Thymus (tissue), 11 donors: Measurements from ENCODE around the gene C8A. TPM values are rescaled to one million over a fixed set of nuclear protein-coding genes. Genes with fewer than 3 reads are reported as not detected.

Experiments
- DNase-seq, 9 donors: peaks; one replicate each; pipeline ENCODE4 v3.0.0-alpha.2; 2013; ENCODE audit warnings: low spot score in 9 of 9, low read depth in 6 of 9, missing footprints in 1 of 9
- H3K27ac ChIP-seq, 2 donors: one replicate each; pipeline ENCODE4 v1.5.1; 2013; ENCODE audit warnings: control low read depth in 1 of 2, low read depth in 1 of 2, low read length in 1 of 2, mild to moderate bottlenecking in 1 of 2, moderate library complexity in 1 of 2
- H3K27me3 ChIP-seq, 2 donors: one replicate each; pipeline ENCODE4 v1.5.1; 2013; ENCODE audit warnings: low read length in 1 of 2; ENCODE audit not compliant: control insufficient read depth in 2 of 2, insufficient read depth in 1 of 2
- H3K36me3 ChIP-seq, 2 donors: one replicate each; pipeline ENCODE4 v1.5.1; 2013; ENCODE audit warnings: low read length in 1 of 2, mild to moderate bottlenecking in 1 of 2, moderate library complexity in 1 of 2; ENCODE audit not compliant: control insufficient read depth in 2 of 2, insufficient read depth in 2 of 2
- H3K4me1 ChIP-seq, 2 donors: one replicate each; pipeline ENCODE4 v1.5.1; 2013; ENCODE audit warnings: low read length in 2 of 2; ENCODE audit not compliant: control insufficient read depth in 2 of 2, insufficient read depth in 2 of 2
- H3K4me3 ChIP-seq, 2 donors: one replicate each; pipeline ENCODE4 v1.5.1; 2013; ENCODE audit warnings: low read length in 2 of 2, control low read depth in 1 of 2, mild to moderate bottlenecking in 1 of 2
- H3K9me3 ChIP-seq, 2 donors: one replicate each; pipeline ENCODE4 v1.5.1; 2013; ENCODE audit warnings: low read length in 1 of 2, mild to moderate bottlenecking in 1 of 2; ENCODE audit not compliant: control insufficient read depth in 2 of 2, insufficient read depth in 1 of 2
- WGBS: extraction: QIAGEN DNeasy Blood & Tissue Kit; methylation state at CpG from one replicate; pipeline ENCODE4 v1.1.7; 2013; 5-methylcytosine and 5-hydroxymethylcytosine counted together
- polyA plus RNA-seq: library from polyadenylated mRNA; stranded (reverse); fragments of 200-250 nt; gene quantifications from one replicate; pipeline ENCODE4 v1.2.3, GENCODE V29; 2013
- total RNA-seq: library from RNA; stranded (reverse); fragments of 120-200 nt; gene quantifications from one replicate; pipeline ENCODE4 v1.2.4, GENCODE V29; 2013
- donor health status: healthy.

C8A gene
- total and polyA plus RNA-seq, 2 donors = under 0.01 to 0.02 TPM

DNA sequence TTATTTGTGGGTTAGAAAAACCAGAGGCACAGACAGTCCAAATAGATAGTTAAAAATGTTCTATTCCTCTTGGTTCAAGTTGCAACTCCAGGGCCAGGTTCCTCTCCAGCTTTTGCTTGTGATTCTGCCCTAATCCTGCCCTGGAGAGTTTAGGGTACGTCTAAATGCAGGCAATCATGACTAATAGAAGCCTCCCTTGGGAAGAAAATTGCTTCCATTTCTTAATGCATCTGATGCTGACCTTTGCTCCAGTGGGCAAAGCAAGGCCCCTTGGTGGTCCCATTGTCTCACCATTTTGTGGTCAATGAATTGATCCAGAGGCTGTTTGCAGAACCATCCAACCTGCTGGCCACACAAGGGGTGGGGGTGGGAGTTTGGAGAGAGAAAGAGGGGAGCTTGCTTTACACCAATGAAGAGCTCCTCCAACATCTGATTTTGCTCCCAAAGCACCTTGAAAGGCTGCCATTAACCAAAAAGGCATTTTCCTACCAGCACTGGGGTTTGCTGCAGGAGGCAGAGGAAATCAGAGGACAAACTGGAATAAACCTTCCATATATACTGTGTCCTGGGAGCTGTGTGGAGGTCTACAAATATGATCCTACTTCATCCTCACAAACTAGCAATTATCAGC lies 79.9 kb downstream of the C8A start:
- 16% methylated on average over 1 of the region's 1 CpG for WGBS
- H3K27me3 ChIP-seq = no peaks in the 10 kb centered on the region
- H3K4me1 ChIP-seq = no peaks in the 10 kb centered on the region
- H3K9me3 ChIP-seq = no peaks in the 10 kb centered on the region
- DNase-seq = no peak
- no peak overlapping the region for H3K4me3 ChIP-seq
- H3K27ac ChIP-seq = no peak overlapping the region
- no peaks in the 10 kb centered on the region for H3K36me3 ChIP-seq

DNA sequence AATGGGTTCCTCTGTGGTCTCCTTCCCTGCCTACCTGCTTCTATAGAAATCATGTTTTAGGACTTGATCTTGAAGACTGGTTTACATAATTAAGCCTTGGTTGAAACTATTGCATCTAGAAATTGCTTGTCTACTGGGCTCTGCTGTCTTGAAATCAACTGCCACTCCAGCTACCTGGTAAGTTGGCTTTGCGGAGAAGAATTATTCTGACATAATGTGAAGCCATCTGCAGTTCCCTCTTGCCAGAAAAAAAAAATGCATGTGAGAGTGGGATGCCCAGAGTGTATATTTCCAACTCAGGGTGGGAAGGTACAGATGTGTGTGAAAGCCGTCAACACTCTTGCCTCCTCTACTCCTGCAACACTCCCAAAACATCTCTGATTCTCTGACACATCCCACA lies 84.0 kb downstream of the C8A start:
- WGBS = 94% methylated on average over 2 of the region's 2 CpGs
- no peaks in the 10 kb centered on the region for H3K4me1 ChIP-seq
- no peaks in the 10 kb centered on the region for H3K36me3 ChIP-seq
- no peak overlapping the region for H3K27ac ChIP-seq
- H3K27me3 ChIP-seq = no peaks in the 10 kb centered on the region
- no peak overlapping the region for H3K4me3 ChIP-seq
- no peak for DNase-seq
- H3K9me3 ChIP-seq = no peaks in the 10 kb centered on the region

DNA sequence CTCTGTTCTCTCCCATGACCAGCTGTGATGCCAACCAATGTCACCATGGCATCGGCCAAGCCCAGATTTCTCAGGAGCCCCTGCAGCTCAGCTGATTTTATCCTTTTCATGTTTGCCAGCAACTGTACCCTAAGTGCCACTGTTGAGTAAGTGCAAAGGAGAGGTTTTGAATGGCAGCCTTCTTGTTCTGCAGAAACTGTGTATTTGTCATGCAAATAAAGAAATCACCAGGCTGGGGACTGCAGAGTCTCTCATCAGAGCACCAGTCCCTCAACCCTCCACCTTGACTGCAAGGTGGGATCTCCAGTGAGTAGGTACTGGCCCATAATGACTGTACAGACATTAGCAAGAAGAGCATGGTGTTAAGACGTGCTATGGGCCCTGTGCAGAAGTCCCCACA lies 84.6 kb downstream of the C8A start:
- Histone ChIP-seq H3K4me1 (no peaks in the 10 kb centered on the region), H3K4me3 (no peak overlapping the region), H3K27ac (no peak overlapping the region), H3K36me3 (no peaks in the 10 kb centered on the region), H3K27me3 (no peaks in the 10 kb centered on the region), H3K9me3 (no peaks in the 10 kb centered on the region)
- 88% methylated on average over 2 of the region's 2 CpGs for WGBS
- no peak for DNase-seq

DNA sequence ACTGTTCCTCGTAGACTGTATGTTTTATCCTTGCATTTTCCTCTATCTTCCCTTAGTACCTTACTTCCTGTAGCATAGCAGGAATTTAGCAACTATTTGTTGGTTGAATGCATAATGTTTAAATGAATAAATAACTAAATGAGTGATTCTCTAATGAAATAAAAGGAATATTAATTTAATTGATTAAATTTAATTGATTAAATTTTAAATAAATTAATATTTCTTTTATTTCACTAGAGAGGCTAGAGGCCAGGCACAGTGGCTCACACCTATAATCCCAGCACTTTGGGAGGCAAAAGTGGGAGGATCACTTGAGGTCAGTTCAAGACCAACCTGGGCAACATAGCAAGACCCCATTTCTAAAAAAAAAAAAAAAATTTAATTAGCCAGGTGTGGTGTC lies 85.4 kb downstream of the C8A start:
- DNase-seq = no peak
- Histone ChIP-seq H3K27me3 (no peaks in the 10 kb centered on the region), H3K4me3 (no peak overlapping the region), H3K36me3 (no peaks in the 10 kb centered on the region), H3K27ac (no peak overlapping the region), H3K9me3 (no peaks in the 10 kb centered on the region), H3K4me1 (no peaks in the 10 kb centered on the region)
- 0% methylated on average over 1 of the region's 1 CpG for WGBS

DNA sequence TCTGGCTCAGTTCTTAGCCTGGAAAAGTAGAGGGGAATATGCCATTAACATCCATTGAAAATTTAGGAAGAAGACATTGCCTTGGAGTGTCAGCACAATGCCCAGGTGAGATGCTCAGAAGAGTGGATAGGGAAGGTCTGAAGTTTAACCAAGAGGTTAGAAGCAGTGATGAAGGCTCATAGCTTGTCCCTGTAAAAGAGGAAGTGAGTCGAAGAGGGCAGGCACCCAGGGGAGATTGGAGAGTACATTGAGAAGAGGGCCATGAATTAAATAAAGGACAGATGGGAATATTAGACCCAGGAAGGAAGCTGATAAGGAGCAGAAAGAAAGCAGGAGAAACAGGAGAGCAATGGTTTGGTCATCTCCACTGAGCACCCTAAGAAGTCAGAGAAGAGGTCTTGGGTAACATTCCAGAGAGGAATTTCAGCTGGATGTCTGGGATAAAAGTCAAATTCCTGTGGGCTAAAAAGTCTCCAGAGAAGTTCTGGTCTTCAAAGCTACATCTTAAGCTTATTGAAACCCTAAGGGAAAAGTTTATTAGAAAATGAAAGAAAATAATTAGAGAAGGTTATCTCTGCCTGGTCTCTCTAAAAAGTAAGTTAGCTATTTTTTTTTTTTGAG lies 93.9 kb downstream of the C8A start:
- no peak overlapping the region for H3K27ac ChIP-seq
- no peaks in the 10 kb centered on the region for H3K36me3 ChIP-seq
- no peaks in the 10 kb centered on the region for H3K27me3 ChIP-seq
- 41% methylated on average over 1 of the region's 1 CpG for WGBS
- no peak overlapping the region for H3K4me3 ChIP-seq
- no peaks in the 10 kb centered on the region for H3K4me1 ChIP-seq
- no peak for DNase-seq
- no peaks in the 10 kb centered on the region for H3K9me3 ChIP-seq

DNA sequence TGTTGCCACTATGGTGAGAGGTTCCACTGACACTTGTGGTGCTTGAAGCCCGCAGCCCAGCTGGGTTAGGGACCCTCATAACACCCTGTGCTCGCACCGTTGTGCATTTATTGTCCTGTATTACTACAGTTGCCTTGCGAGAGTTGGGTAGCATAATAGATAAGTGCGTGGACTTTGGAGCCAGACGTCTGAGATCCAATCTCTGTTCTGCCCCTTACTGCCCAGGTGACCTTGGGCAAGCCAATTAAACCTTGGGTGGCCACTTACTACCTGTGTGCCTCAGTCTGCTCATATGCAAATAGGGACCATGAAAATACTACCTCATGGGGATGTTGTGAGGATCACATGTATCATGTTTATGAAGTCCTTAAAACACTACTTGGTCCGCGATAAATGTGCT lies 97.9 kb downstream of the C8A start:
- H3K4me3 ChIP-seq = no peak overlapping the region
- H3K27ac ChIP-seq = no peak overlapping the region
- no peaks in the 10 kb centered on the region for H3K4me1 ChIP-seq
- DNase-seq = no peak
- 89% methylated on average over 8 of the region's 8 CpGs for WGBS
- H3K9me3 ChIP-seq = no peaks in the 10 kb centered on the region
- no peaks in the 10 kb centered on the region for H3K36me3 ChIP-seq
- no peaks in the 10 kb centered on the region for H3K27me3 ChIP-seq

DNA sequence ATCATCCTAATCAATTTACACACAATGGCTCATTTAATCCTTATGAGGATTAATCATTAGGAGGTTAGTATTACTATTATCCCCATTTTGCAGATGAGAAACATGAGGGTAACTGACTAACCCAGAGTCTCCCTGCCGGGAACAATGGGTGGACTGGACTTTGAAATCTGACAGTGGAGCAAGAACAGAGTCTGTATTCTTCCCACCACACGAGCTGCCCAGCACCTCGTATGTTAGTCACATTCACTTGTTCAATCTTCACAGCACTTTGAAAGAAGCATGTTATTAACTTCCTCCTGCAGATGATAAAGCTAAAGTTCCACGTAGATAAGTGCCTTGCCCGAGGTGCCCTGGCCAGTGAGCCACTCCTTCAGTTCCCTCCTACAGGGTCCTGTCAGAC lies 98.8 kb downstream of the C8A start:
- Histone ChIP-seq H3K4me3 (no peak overlapping the region), H3K27me3 (no peaks in the 10 kb centered on the region), H3K36me3 (no peaks in the 10 kb centered on the region), H3K4me1 (no peaks in the 10 kb centered on the region), H3K9me3 (no peaks in the 10 kb centered on the region), H3K27ac (no peak overlapping the region)
- 64% methylated on average over 5 of the region's 5 CpGs for WGBS
- no peak for DNase-seq

DNA sequence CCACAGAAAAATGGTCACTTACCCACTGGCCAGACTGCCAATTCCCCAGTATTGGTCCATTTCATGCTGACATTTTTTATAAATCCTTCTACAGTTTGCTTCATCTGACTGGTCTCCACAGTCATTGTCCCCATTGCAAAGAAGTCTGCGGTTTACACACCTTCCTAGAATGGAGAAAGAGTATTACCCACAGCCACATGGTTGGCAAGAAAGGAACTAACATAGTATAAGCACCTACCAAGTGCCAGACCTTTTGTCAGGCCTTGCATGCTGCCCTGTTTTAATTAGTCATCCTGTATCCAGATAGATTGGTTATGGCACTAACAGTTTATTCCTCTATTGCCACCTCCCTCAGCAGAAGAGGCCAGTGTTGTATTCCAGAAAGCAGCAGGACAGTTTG lies 100.1 kb downstream of the C8A start:
- H3K36me3 ChIP-seq = no peaks in the 10 kb centered on the region
- H3K4me3 ChIP-seq = no peak overlapping the region
- no peaks in the 10 kb centered on the region for H3K27me3 ChIP-seq
- WGBS = 83% methylated on average over 1 of the region's 1 CpG
- no peaks in the 10 kb centered on the region for H3K9me3 ChIP-seq
- no peaks in the 10 kb centered on the region for H3K4me1 ChIP-seq
- H3K27ac ChIP-seq = no peak overlapping the region
- DNase-seq = no peak

DNA sequence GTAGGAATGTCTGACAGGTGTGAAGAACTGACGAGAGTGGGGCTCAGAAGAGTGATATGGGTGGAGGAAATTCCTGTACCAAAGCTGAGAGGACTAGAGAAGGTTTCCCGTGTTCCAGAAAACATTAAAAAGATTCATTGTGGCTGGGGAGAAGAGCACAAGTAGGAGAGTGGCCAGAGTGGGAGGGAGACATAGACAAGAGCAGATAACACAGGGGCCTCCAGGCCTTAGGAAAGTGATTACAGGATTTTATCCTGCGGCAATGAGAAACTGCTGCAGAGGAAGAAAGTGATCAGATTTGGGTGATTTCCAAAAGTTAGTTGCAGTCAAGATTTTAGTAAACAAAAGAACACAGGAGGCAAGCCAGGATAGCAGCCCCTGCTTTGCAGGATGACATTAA lies 103.3 kb downstream of the C8A start:
- Histone ChIP-seq H3K36me3 (no peaks in the 10 kb centered on the region), H3K27ac (no peak overlapping the region), H3K9me3 (no peaks in the 10 kb centered on the region), H3K27me3 (no peaks in the 10 kb centered on the region), H3K4me1 (no peaks in the 10 kb centered on the region), H3K4me3 (no peak overlapping the region)
- 79% methylated on average over 3 of the region's 3 CpGs for WGBS
- no peak for DNase-seq
